WTC11 (cell line): ENCODE results near the gene ATXN7.

ENCODE experiments used
- CBFB ChIP-seq: sonication (generic); formaldehyde crosslinking; IDR thresholded peaks from 2 replicates; pipeline ENCODE4 v1.8.1; 2022; ENCODE audit warnings: mild to moderate bottlenecking, low read depth, missing genetic modification reagents
- FOXJ3 ChIP-seq: sonication (generic); formaldehyde crosslinking; IDR thresholded peaks from 2 replicates; pipeline ENCODE4 v1.9.0; 2021; ENCODE audit warnings: missing genetic modification reagents, mild to moderate bottlenecking, borderline replicate concordance

DNA sequence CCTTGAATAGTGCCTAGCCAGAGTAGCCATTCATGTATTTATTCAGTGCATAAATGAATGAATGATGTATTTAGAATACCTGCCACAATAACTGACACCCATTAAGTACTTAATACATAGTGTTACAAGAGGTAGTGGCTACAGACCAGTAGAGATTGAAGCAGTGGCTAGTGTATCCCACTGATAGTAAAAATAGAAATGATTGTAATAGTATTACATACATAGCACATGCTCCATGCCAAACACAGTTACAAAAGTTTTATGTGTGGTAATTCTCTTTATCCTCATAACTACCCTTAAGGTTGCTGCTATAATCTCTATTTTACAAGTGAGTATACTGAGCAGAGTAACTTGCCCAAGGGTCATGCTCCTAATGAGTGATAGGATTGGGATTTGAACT is 78.9 kb downstream of the ATXN7 start:
- TF ChIP-seq CBFB (CRISPR knock-in tag) (no peak), FOXJ3 (CRISPR knock-in tag) (no peak)
